ENCODE measurements around the gene SLC39A6. TPM values are rescaled to one million over a fixed set of nuclear protein-coding genes. Genes with fewer than 3 reads are reported as not detected.

Gene SLC39A6
- total and polyA plus RNA-seq, 2 donors (not counting 3 experiments of a cell fraction or from before 2014, with no cell fraction given): 13.8 to 23.1 TPM

GRCh38 chr18:36108601-36109000, 20.5 kb downstream of the SLC39A6 start:
- Histone ChIP-seq H3K36me3 (ENCODE audit: control insufficient read depth in 2 of 2, extremely low read depth in 1 of 2, insufficient read depth in 2 of 2, low read length in 2 of 2) (peaks cover 11 to 14% of the 10 kb centered on the region in 2 experiments), H3K4me2 (ENCODE audit: insufficient read depth, low read length) (no peak overlapping the region), H3K4me3 (replicated peaks in 1 of 3; ENCODE audit: insufficient read depth in 1 of 3, low read depth in 1 of 3, low read length in 3 of 3) (no peak overlapping the region), H3K27me3 (ENCODE audit: control insufficient read depth in 2 of 2, insufficient read depth in 2 of 2, low read length in 2 of 2) (no peaks in the 10 kb centered on the region), H3K9me1 (replicated peaks; ENCODE audit: control insufficient read depth, extremely low read depth, insufficient read depth, low read length) (no peaks in the 10 kb centered on the region), H3K4me1 (ENCODE audit: control insufficient read depth, extremely low read depth, insufficient read depth, low read length) (no peaks in the 10 kb centered on the region), H3K79me2 (ENCODE audit: control insufficient read depth, insufficient read depth, low read length) (no peaks in the 10 kb centered on the region), H3K9me3 (replicated peaks; ENCODE audit: control insufficient read depth, insufficient read depth, low read length) (no peaks in the 10 kb centered on the region), H2AFZ (ENCODE audit: low read depth, low read length) (no peak overlapping the region), H4K20me1 (replicated peaks; ENCODE audit: control insufficient read depth, extremely low read depth, insufficient read depth, low read length) (no peaks in the 10 kb centered on the region), H3K27ac (ENCODE audit: insufficient read depth, low read depth, low read length) (no peak overlapping the region), H3K9ac (replicated peaks; ENCODE audit: extremely low read depth, insufficient read depth, low read length) (no peak overlapping the region)
- intact Hi-C loops (cut with micrococcal nuclease) (no loop called here), dilution Hi-C loops (cut with MboI; ENCODE audit: extremely low pct_ligation_motif_present, low sequenced_read_pairs) (no loop called here)
- no TSS peak for BruUV-seq (replicated peaks)
- POLR2A ChIA-PET: no interaction called here
- no peak for TF ChIP-seq MYC (IDR thresholded peaks at IDR 0.05; ENCODE audit: low read depth, low read length)
- no peak for TF ChIP-seq CTCF (IDR thresholded peaks at IDR 0.05; ENCODE audit: extremely low read depth in 1 of 2, insufficient read depth in 1 of 2, low read depth in 1 of 2, low read length in 2 of 2)
- no peak for TF ChIP-seq FOS (IDR thresholded peaks at IDR 0.05; ENCODE audit: borderline replicate concordance, insufficient read depth, low read length)
- no peak for TF ChIP-seq MAX (IDR thresholded peaks at IDR 0.05; ENCODE audit: insufficient read depth, insufficient read length)
- no peak for TF ChIP-seq GATA2 (IDR thresholded peaks at IDR 0.05; ENCODE audit: insufficient read depth, insufficient read length, low read depth, low read length)
- FAIRE-seq: no peak
- CTCF ChIA-PET: interaction anchor here (3.0 to 4.3 kb wide), 2 partner anchors 13 to 176 kb away, joined by 12 to 21 read pairs; no protein-coding TSS in a partner anchor
- no peak for DNase-seq (ENCODE audit: low read depth, low spot score)

GRCh38 chr18:36108196-36108595, 20.9 kb downstream of the SLC39A6 start:
- no peak overlapping the region for H3K27ac ChIP-seq (ENCODE audit: insufficient read depth, low read depth, low read length)
- CTCF ChIA-PET: interaction anchor here (3.0 to 4.3 kb wide), 2 partner anchors 12 to 176 kb away, joined by 12 to 21 read pairs; no protein-coding TSS in a partner anchor

More at GRCh38 chr18:36108196-36108595, 20.9 kb downstream of the SLC39A6 start:
- Histone ChIP-seq H3K36me3 (ENCODE audit: control insufficient read depth in 2 of 2, extremely low read depth in 1 of 2, insufficient read depth in 2 of 2, low read length in 2 of 2) (peaks cover 9 to 12% of the 10 kb centered on the region in 2 experiments), H3K9me1 (replicated peaks; ENCODE audit: control insufficient read depth, extremely low read depth, insufficient read depth, low read length) (no peaks in the 10 kb centered on the region), H3K79me2 (ENCODE audit: control insufficient read depth, insufficient read depth, low read length) (no peaks in the 10 kb centered on the region), H3K27me3 (ENCODE audit: control insufficient read depth in 2 of 2, insufficient read depth in 2 of 2, low read length in 2 of 2) (peaks cover 0 to 2% of the 10 kb centered on the region in 2 experiments), H2AFZ (ENCODE audit: low read depth, low read length) (no peak overlapping the region), H3K4me3 (replicated peaks in 1 of 3; ENCODE audit: insufficient read depth in 1 of 3, low read depth in 1 of 3, low read length in 3 of 3) (no peak overlapping the region), H3K4me2 (ENCODE audit: insufficient read depth, low read length) (no peak overlapping the region), H3K9me3 (replicated peaks; ENCODE audit: control insufficient read depth, insufficient read depth, low read length) (no peaks in the 10 kb centered on the region), H3K9ac (replicated peaks; ENCODE audit: extremely low read depth, insufficient read depth, low read length) (no peak overlapping the region), H3K4me1 (ENCODE audit: control insufficient read depth, extremely low read depth, insufficient read depth, low read length) (no peaks in the 10 kb centered on the region), H4K20me1 (replicated peaks; ENCODE audit: control insufficient read depth, extremely low read depth, insufficient read depth, low read length) (no peaks in the 10 kb centered on the region)
- TF ChIP-seq POLR2AphosphoS5 (IDR thresholded peaks at IDR 0.05; ENCODE audit: insufficient read depth, low read depth, low read length) (no peak), EZH2 (IDR thresholded peaks at IDR 0.05; ENCODE audit: borderline replicate concordance, low read depth, low read length, severe bottlenecking) (no peak), FOS (IDR thresholded peaks at IDR 0.05; ENCODE audit: borderline replicate concordance, insufficient read depth, low read length) (no peak), MYC (IDR thresholded peaks at IDR 0.05; ENCODE audit: low read depth, low read length) (no peak), MAX (IDR thresholded peaks at IDR 0.05; ENCODE audit: insufficient read depth, insufficient read length) (no peak), JUN (IDR thresholded peaks at IDR 0.05; ENCODE audit: borderline replicate concordance, insufficient read depth, insufficient read length, low read depth) (no peak), GATA2 (IDR thresholded peaks at IDR 0.05; ENCODE audit: insufficient read depth, insufficient read length, low read depth, low read length) (no peak), POLR2A (IDR thresholded peaks at IDR 0.05; ENCODE audit: low read depth, low read length) (no peak)
- intact Hi-C loops (cut with micrococcal nuclease) (no loop called here), dilution Hi-C loops (cut with MboI; ENCODE audit: extremely low pct_ligation_motif_present, low sequenced_read_pairs) (no loop called here)
- POLR2A ChIA-PET: no interaction called here
- no peak for FAIRE-seq
- no TSS peak for BruUV-seq (replicated peaks)
- no peak for DNase-seq (ENCODE audit: low read depth, low spot score)
